ENCODE results near the gene AMER2.

AMER2 gene

DNA sequence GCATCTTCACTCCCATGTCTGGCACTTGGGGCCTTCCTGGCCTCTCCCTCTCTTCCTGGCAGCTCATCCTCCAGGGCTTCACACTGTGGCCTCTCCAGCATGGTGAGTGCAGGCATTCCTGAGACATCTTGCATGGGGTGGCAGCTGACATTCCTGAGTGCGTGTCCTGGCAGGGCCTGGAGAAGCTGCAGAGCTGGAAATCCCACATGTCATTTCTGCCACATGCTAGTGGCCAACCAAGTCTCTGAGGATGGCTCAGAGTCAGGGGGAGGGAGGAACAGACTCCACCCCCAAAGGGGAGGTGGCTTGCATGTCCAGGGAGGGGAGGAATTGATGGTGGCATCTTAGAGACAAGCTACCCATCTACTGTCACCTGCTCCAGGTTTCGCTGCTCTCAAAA, 41.6 kb upstream of the AMER2 start:
- no peak for TF ChIP-seq EP300 (IDR thresholded peaks at IDR 0.05; ENCODE audit: borderline replicate concordance)
- no peak for TF ChIP-seq TEAD4 (IDR thresholded peaks at IDR 0.05)
- TF ChIP-seq TAF1 (IDR thresholded peaks at IDR 0.05; ENCODE audit: low read depth) = no peak
- no peak for TF ChIP-seq TCF12 (IDR thresholded peaks at IDR 0.05; ENCODE audit: low read depth)
- TF ChIP-seq, protein P1, sequence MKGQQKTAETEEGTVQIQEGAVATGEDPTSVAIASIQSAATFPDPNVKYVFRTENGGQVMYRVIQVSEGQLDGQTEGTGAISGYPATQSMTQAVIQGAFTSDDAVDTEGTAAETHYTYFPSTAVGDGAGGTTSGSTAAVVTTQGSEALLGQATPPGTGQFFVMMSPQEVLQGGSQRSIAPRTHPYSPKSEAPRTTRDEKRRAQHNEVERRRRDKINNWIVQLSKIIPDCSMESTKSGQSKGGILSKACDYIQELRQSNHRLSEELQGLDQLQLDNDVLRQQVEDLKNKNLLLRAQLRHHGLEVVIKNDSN (IDR thresholded peaks at IDR 0.05) = no peak
- TF ChIP-seq CEBPB (IDR thresholded peaks at IDR 0.05) = no peak
- no peak for TF ChIP-seq EGR1 (IDR thresholded peaks at IDR 0.05)
- TF ChIP-seq, protein P2, sequence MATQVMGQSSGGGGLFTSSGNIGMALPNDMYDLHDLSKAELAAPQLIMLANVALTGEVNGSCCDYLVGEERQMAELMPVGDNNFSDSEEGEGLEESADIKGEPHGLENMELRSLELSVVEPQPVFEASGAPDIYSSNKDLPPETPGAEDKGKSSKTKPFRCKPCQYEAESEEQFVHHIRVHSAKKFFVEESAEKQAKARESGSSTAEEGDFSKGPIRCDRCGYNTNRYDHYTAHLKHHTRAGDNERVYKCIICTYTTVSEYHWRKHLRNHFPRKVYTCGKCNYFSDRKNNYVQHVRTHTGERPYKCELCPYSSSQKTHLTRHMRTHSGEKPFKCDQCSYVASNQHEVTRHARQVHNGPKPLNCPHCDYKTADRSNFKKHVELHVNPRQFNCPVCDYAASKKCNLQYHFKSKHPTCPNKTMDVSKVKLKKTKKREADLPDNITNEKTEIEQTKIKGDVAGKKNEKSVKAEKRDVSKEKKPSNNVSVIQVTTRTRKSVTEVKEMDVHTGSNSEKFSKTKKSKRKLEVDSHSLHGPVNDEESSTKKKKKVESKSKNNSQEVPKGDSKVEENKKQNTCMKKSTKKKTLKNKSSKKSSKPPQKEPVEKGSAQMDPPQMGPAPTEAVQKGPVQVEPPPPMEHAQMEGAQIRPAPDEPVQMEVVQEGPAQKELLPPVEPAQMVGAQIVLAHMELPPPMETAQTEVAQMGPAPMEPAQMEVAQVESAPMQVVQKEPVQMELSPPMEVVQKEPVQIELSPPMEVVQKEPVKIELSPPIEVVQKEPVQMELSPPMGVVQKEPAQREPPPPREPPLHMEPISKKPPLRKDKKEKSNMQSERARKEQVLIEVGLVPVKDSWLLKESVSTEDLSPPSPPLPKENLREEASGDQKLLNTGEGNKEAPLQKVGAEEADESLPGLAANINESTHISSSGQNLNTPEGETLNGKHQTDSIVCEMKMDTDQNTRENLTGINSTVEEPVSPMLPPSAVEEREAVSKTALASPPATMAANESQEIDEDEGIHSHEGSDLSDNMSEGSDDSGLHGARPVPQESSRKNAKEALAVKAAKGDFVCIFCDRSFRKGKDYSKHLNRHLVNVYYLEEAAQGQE (IDR thresholded peaks at IDR 0.05; ENCODE audit: low read depth) = no peak
- no peak for TF ChIP-seq ZBTB7A (IDR thresholded peaks at IDR 0.05; ENCODE audit: low read depth)
- TF ChIP-seq, protein P3, sequence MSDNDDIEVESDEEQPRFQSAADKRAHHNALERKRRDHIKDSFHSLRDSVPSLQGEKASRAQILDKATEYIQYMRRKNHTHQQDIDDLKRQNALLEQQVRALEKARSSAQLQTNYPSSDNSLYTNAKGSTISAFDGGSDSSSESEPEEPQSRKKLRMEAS (IDR thresholded peaks at IDR 0.05) = no peak
- TF ChIP-seq FOXM1 (IDR thresholded peaks at IDR 0.05; ENCODE audit: borderline replicate concordance, low read depth) = no peak
- no peak for TF ChIP-seq CREB1 (IDR thresholded peaks at IDR 0.05; ENCODE audit: low read depth)
- TF ChIP-seq YY1 (IDR thresholded peaks at IDR 0.05; ENCODE audit: low read depth) = no peak
- TF ChIP-seq RAD21 (IDR thresholded peaks at IDR 0.05; ENCODE audit: low read depth) = no peak
- no peak for TF ChIP-seq NFIC (IDR thresholded peaks at IDR 0.05)

DNA sequence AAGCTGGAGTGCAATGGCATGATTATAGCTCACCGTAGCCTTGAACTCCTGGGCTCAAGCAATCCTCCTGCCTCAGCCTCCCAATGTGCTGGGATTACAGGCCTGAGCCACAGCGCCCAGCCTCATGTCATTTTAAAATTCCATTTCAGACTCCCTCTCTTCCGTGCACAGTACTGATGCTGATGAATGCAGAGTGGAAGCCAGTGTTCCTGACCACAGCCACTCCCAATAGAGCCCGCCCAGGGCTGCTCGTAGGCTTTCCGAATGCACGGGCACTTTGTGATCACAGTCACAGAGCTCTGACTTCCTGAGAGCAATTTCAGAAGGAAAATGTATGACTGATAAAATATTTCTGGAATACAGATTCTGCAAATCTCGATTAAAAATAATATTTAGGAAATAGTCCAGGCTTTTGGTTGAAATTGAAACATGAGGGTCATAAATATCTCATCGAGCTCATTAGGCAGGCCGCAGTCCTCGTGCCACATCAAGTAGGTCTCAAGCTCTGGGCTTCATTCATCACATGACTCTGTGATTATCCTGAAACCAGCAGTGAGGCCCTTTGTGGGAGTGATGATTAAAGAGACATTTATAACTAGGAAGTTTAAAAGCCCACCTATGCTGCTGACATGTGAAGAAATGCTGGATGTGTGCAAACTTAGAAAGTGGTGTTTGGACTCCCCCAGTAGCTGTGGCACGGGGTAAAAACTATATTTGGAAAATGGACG, 38.9 kb upstream of the AMER2 start:
- TF ChIP-seq RAD21 (IDR thresholded peaks at IDR 0.05; ENCODE audit: low read depth) = no peak
- TF ChIP-seq, protein P1 (IDR thresholded peaks at IDR 0.05) = no peak
- TF ChIP-seq, protein P3 (IDR thresholded peaks at IDR 0.05) = no peak
- TF ChIP-seq CEBPB (IDR thresholded peaks at IDR 0.05) = no peak

DNA sequence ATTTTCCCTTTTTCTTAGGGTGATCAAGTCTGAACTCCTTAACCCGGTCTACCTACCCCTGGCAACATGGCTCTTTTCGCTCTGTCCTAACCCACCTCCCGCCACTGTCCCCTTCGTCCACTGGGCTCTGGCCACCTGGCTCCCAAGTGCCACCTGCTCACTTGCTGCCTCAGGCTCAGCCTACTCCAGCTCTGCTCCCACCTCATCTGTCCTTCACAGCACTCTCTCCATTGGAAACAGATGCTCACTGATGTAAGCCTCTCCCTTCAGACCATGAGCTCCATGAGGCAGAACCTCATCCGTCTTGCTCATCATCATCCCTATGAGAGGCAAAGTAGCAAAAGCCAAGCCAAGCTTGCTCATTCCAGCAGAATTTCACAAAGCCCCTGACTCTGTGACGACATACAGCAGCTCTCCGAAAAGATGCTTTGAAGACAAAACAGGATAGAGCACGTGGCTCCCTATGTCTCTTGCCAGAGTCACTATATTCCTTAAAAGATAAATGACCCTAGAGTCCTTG, 35.3 kb upstream of the AMER2 start:
- TF ChIP-seq, protein P2 (IDR thresholded peaks at IDR 0.05; ENCODE audit: low read depth) = no peak
- TF ChIP-seq NFIC (IDR thresholded peaks at IDR 0.05) (no peak), RAD21 (IDR thresholded peaks at IDR 0.05; ENCODE audit: low read depth) (no peak), TEAD4 (IDR thresholded peaks at IDR 0.05) (no peak), ZBTB7A (IDR thresholded peaks at IDR 0.05; ENCODE audit: low read depth) (no peak), EP300 (IDR thresholded peaks at IDR 0.05; ENCODE audit: borderline replicate concordance) (no peak), TCF12 (IDR thresholded peaks at IDR 0.05; ENCODE audit: low read depth) (no peak), FOXM1 (IDR thresholded peaks at IDR 0.05; ENCODE audit: borderline replicate concordance, low read depth) (no peak), TAF1 (IDR thresholded peaks at IDR 0.05; ENCODE audit: low read depth) (no peak), EGR1 (IDR thresholded peaks at IDR 0.05) (no peak)

- TF ChIP-seq NFIC (IDR thresholded peaks at IDR 0.05) = no peak
- TF ChIP-seq TEAD4 (IDR thresholded peaks at IDR 0.05) = no peak
- TF ChIP-seq, protein P2 (IDR thresholded peaks at IDR 0.05; ENCODE audit: low read depth) = no peak
- TF ChIP-seq EGR1 (IDR thresholded peaks at IDR 0.05) = no peak
- TF ChIP-seq EP300 (IDR thresholded peaks at IDR 0.05; ENCODE audit: borderline replicate concordance) = no peak
- TF ChIP-seq, protein P3 (IDR thresholded peaks at IDR 0.05) = no peak
- TF ChIP-seq TAF1 (IDR thresholded peaks at IDR 0.05; ENCODE audit: low read depth) = no peak
- no peak for TF ChIP-seq ZBTB7A (IDR thresholded peaks at IDR 0.05; ENCODE audit: low read depth)
- no peak for TF ChIP-seq FOXM1 (IDR thresholded peaks at IDR 0.05; ENCODE audit: borderline replicate concordance, low read depth)
- TF ChIP-seq CREB1 (IDR thresholded peaks at IDR 0.05; ENCODE audit: low read depth) = no peak
- TF ChIP-seq RAD21 (IDR thresholded peaks at IDR 0.05; ENCODE audit: low read depth) = no peak
- no peak for TF ChIP-seq CEBPB (IDR thresholded peaks at IDR 0.05)
- TF ChIP-seq YY1 (IDR thresholded peaks at IDR 0.05; ENCODE audit: low read depth) = no peak
- TF ChIP-seq, protein P1 (IDR thresholded peaks at IDR 0.05) = no peak
- no peak for TF ChIP-seq TCF12 (IDR thresholded peaks at IDR 0.05; ENCODE audit: low read depth)
Measured at GRCh38 chr13:25204863-25205262, 32.8 kb upstream of the AMER2 start.

Data from Ishikawa (cell line).